C4-2B (cell line): ENCODE measurements around the gene PSEN1.

Experiments
- H3K27ac ChIP-seq: fragments of 450-650 bp; 2 replicates; pipeline ENCODE4 v1.5.1; 2017
- CTCF ChIP-seq: fragments of 450-650 bp; conservative IDR thresholded peaks from 2 replicates; pipeline ENCODE4 v1.5.1; 2017; ENCODE audit warnings: mild to moderate bottlenecking
- ZFX ChIP-seq: fragments of 450-650 bp; IDR thresholded peaks from 2 replicates; pipeline ENCODE4 v1.6.1; 2017

Gene PSEN1

GRCh38 chr14:73220634-73221033 is 84.3 kb downstream of the PSEN1 start:
- H3K27ac ChIP-seq, result no peak overlapping the region
- TF ChIP-seq CTCF (no peak), ZFX (no peak)

- H3K27ac ChIP-seq, result no peak overlapping the region
- TF ChIP-seq CTCF (no peak), ZFX (no peak)
Measured at GRCh38 chr14:73221945-73222344, 85.6 kb downstream of the PSEN1 start.

GRCh38 chr14:73223049-73223448 is 86.7 kb downstream of the PSEN1 start:
- no peak overlapping the region for H3K27ac ChIP-seq
- no peak for TF ChIP-seq ZFX
- no peak for TF ChIP-seq CTCF

GRCh38 chr14:73225496-73225895 is 89.2 kb downstream of the PSEN1 start:
- no peak for TF ChIP-seq CTCF
- H3K27ac ChIP-seq, result no peak overlapping the region

- no peak overlapping the region for H3K27ac ChIP-seq
- no peak for TF ChIP-seq ZFX
- TF ChIP-seq CTCF, result no peak
Measured at GRCh38 chr14:73227812-73228781, 91.8 kb downstream of the PSEN1 start.

GRCh38 chr14:73230051-73230450 is 93.7 kb downstream of the PSEN1 start:
- TF ChIP-seq ZFX (no peak), CTCF (no peak)
- no peak overlapping the region for H3K27ac ChIP-seq

- no peak overlapping the region for H3K27ac ChIP-seq
- TF ChIP-seq ZFX (no peak), CTCF (no peak; the same call in 1 of the 2 replicates)
Measured at GRCh38 chr14:73231981-73232851, 95.9 kb downstream of the PSEN1 start.
